Measurements from ENCODE around the gene KDM5D. TPM values are rescaled to one million over a fixed set of nuclear protein-coding genes. Genes with fewer than 3 reads are reported as not detected.

The KDM5D gene
- total RNA-seq, 1 experiment from 2014 or later, result 0.13 TPM

GRCh38 chrY:19717146-19717545 is 27.4 kb downstream of the KDM5D start:
- ChIA-PET POLR2A (no interaction called here), CTCF (no interaction called here)
- intact Hi-C loops (cut with micrococcal nuclease; ENCODE audit: unreplicated experiment), result no loop called here
- Histone ChIP-seq H3K9me3 (ENCODE audit: control insufficient read depth, insufficient read depth, low read depth, low read length) (no peaks in the 10 kb centered on the region), H3K27ac (ENCODE audit: low read length) (no peak overlapping the region), H3K36me3 (ENCODE audit: control insufficient read depth, insufficient read depth, low read length) (no peaks in the 10 kb centered on the region), H3K4me1 (ENCODE audit: control insufficient read depth, insufficient read depth, low read length) (no peaks in the 10 kb centered on the region), H3K4me3 (ENCODE audit: low read depth in 2 of 2, low read length in 2 of 2) (no peak overlapping the region), H3K27me3 (ENCODE audit: control insufficient read depth, insufficient read depth, low read length) (no peaks in the 10 kb centered on the region)
- no TSS peak for BruUV-seq (replicated peaks)
- no peak for ATAC-seq
- no peak for DNase-seq (ENCODE audit: low read depth, low spot score)
- in situ Hi-C loops (cut with HindIII; ENCODE audit: low pct_unique_long_range_greater_than_20kb, low sequenced_read_pairs), result no loop called here
- TF ChIP-seq CTCF (IDR thresholded peaks at IDR 0.05), result no peak
- no peak for TF ChIP-seq SIN3A (IDR thresholded peaks at IDR 0.05; ENCODE audit: borderline replicate concordance, insufficient read depth, low read depth, low read length)
- TF ChIP-seq POLR2AphosphoS5 (IDR thresholded peaks at IDR 0.05; ENCODE audit: low read depth, low read length), result no peak
- TF ChIP-seq TCF7L2 (IDR thresholded peaks at IDR 0.05; ENCODE audit: low read depth, low read length), result no peak

- ChIA-PET POLR2A (no interaction called here), CTCF (no interaction called here)
- Histone ChIP-seq H3K4me1 (ENCODE audit: control insufficient read depth, insufficient read depth, low read length) (no peaks in the 10 kb centered on the region), H3K27ac (ENCODE audit: low read length) (no peak overlapping the region), H3K27me3 (ENCODE audit: control insufficient read depth, insufficient read depth, low read length) (no peaks in the 10 kb centered on the region), H3K4me3 (ENCODE audit: low read depth in 2 of 2, low read length in 2 of 2) (no peak overlapping the region), H3K9me3 (ENCODE audit: control insufficient read depth, insufficient read depth, low read depth, low read length) (no peaks in the 10 kb centered on the region), H3K36me3 (ENCODE audit: control insufficient read depth, insufficient read depth, low read length) (no peaks in the 10 kb centered on the region)
- TF ChIP-seq CTCF (IDR thresholded peaks at IDR 0.05), result no peak
- no peak for TF ChIP-seq SIN3A (IDR thresholded peaks at IDR 0.05; ENCODE audit: borderline replicate concordance, insufficient read depth, low read depth, low read length)
- no peak for TF ChIP-seq TCF7L2 (IDR thresholded peaks at IDR 0.05; ENCODE audit: low read depth, low read length)
- TF ChIP-seq POLR2AphosphoS5 (IDR thresholded peaks at IDR 0.05; ENCODE audit: low read depth, low read length), result no peak
- TF ChIP-seq REST (IDR thresholded peaks at IDR 0.05; ENCODE audit: insufficient read depth in 1 of 2, low read depth in 2 of 2, low read length in 1 of 2), result no peak
- intact Hi-C loops (cut with micrococcal nuclease; ENCODE audit: unreplicated experiment) (no loop called here), in situ Hi-C loops (cut with HindIII; ENCODE audit: low pct_unique_long_range_greater_than_20kb, low sequenced_read_pairs) (no loop called here)
- ATAC-seq, result no peak
- DNase-seq (ENCODE audit: low read depth, low spot score), result no peak
- no TSS peak for BruUV-seq (replicated peaks)
Observed at GRCh38 chrY:19715226-19715625, 29.3 kb downstream of the KDM5D start.

Measured in Panc1 (cell line).